K562 (cell line): ENCODE data around the gene BMP4. TPM values are rescaled to one million over a fixed set of nuclear protein-coding genes. Genes with fewer than 3 reads are reported as not detected.

ENCODE experiments used
- ATAC-seq: fragments of 200-7000 bp; cut with Tn5 transposase; 3 replicates; pipeline ENCODE4 v1.9.1; 2020; ENCODE audit warnings: moderate library complexity
- BruUV-seq: library from RNA; stranded (reverse); fragments of 400-500 nt; replicated peaks from 2 replicates; lab custom pipeline; 2021; lab: Mats Ljungman, UMichigan
- CTCF ChIA-PET: fragments of 300-600 bp; formaldehyde crosslinking; extraction: SDS; loops from one replicate; lab custom pipeline; 2021; ENCODE audit warnings: low intra/inter-chr PET ratio; lab: Yijun Ruan, JAX
- POLR2A ChIA-PET: fragments of 300-600, 350-650 bp; sonication (Branson Sonifier 250); formaldehyde crosslinking; extraction: SDS; loops from one replicate; lab custom pipeline; 2021; ENCODE audit warnings: antibody characterized with exemption, inconsistent platforms; lab: Yijun Ruan, JAX
- DNase-seq, 4 experiments: peaks; one replicate each; pipeline versions ENCODE4 v3.0.0 to v3.0.0-alpha.2; 2011 to 2018; ENCODE audit warnings: low spot score in 3 of 4, mixed read lengths in 3 of 4; ENCODE audit errors: extremely low read depth in 1 of 4
- FAIRE-seq: peaks from 2 replicates; lab custom pipeline; 2011; peaks lifted over from hg19 to GRCh38; lab: Jason Lieb, UNC
- H2AFZ ChIP-seq: 2 replicates; pipeline ENCODE4 v1.6.0; 2011; ENCODE audit warnings: low read depth, low read length, control low read depth, inconsistent platforms
- H3K27ac ChIP-seq: fragments of 200-600 bp; 3 replicates; pipeline ENCODE4 v1.8.0; 2011; ENCODE audit warnings: low read depth, mild to moderate bottlenecking, control low read depth, inconsistent platforms, low read length, moderate library complexity, mixed read lengths; ENCODE audit errors: extremely low read depth
- H3K27me3 ChIP-seq, 2 experiments: fragments of 300-600 bp in 1 of 2; 2 replicates in 1 of 2; 3 replicates in 1 of 2; pipeline versions ENCODE4 v1.6.0 to v1.8.0; 2011; ENCODE audit warnings: inconsistent platforms in 2 of 2, low read length in 2 of 2, mild to moderate bottlenecking in 1 of 2, mixed read lengths in 1 of 2, moderate library complexity in 1 of 2; ENCODE audit not compliant: control insufficient read depth in 2 of 2, insufficient read depth in 2 of 2
- H3K36me3 ChIP-seq: fragments of 300-600 bp; 3 replicates; pipeline ENCODE4 v1.8.0; 2011; ENCODE audit warnings: mild to moderate bottlenecking, low read length, inconsistent platforms; ENCODE audit not compliant: control insufficient read depth, insufficient read depth
- H3K4me1 ChIP-seq, 2 experiments: fragments of 200-600 bp in 1 of 2; replicated peaks in 1 of 2; 2 replicates in 1 of 2; 3 replicates in 1 of 2; pipeline versions ENCODE4 v1.5.1 to v1.8.0; 2011; ENCODE audit warnings: inconsistent platforms in 2 of 2, low read length in 2 of 2, mild to moderate bottlenecking in 1 of 2, mixed read lengths in 1 of 2, moderate library complexity in 1 of 2; ENCODE audit not compliant: control insufficient read depth in 2 of 2, insufficient read depth in 2 of 2
- H3K4me2 ChIP-seq: 2 replicates; pipeline ENCODE4 v1.6.1; 2011; ENCODE audit warnings: low read length, control low read depth, inconsistent platforms, mixed read lengths; ENCODE audit not compliant: insufficient read depth
- H3K4me3 ChIP-seq: fragments of 200-600 bp; sonication (generic), shearing (Covaris generic); 2 replicates; pipeline ENCODE4 v1.5.1; 2016; ENCODE audit warnings: control low read depth, inconsistent platforms
- H3K79me2 ChIP-seq: fragments of 200-600 bp; 3 replicates; pipeline ENCODE4 v1.8.0; 2011; ENCODE audit warnings: low read length, inconsistent platforms; ENCODE audit not compliant: control insufficient read depth, insufficient read depth
- H3K9ac ChIP-seq, 2 experiments: 2 replicates each; pipeline versions ENCODE4 v1.6.0 to v1.6.1; 2011; ENCODE audit warnings: low read depth in 2 of 2, low read length in 2 of 2, control low read depth in 1 of 2, inconsistent platforms in 1 of 2, mild to moderate bottlenecking in 1 of 2, mixed read lengths in 1 of 2; ENCODE audit not compliant: insufficient read depth in 1 of 2
- H3K9me1 ChIP-seq: one replicate; pipeline ENCODE4 v1.6.0; 2011; ENCODE audit warnings: inconsistent platforms, mild to moderate bottlenecking, low read length, moderate library complexity; ENCODE audit not compliant: control insufficient read depth, insufficient read depth
- H3K9me3 ChIP-seq: replicated peaks from 2 replicates; pipeline ENCODE4 v1.5.1; 2011; ENCODE audit warnings: low read depth, low read length, inconsistent platforms; ENCODE audit not compliant: control insufficient read depth, insufficient read depth
- H4K20me1 ChIP-seq: replicated peaks from 2 replicates; pipeline ENCODE4 v1.6.1; 2011; ENCODE audit warnings: low read length, inconsistent platforms, mixed read lengths; ENCODE audit not compliant: control insufficient read depth, insufficient read depth
- CTCF ChIP-seq, 3 experiments: IDR thresholded peaks in 2 of 3; conservative IDR thresholded peaks in 1 of 3; 2 replicates each; pipeline ENCODE4 v1.5.1; 2011 to 2012; ENCODE audit warnings: low read length in 3 of 3, mild to moderate bottlenecking in 3 of 3, control low read depth in 2 of 3, improper control_type of control experiment in 1 of 3, inconsistent platforms in 1 of 3, low read depth in 1 of 3, mixed read lengths in 1 of 3, moderate library complexity in 1 of 3; ENCODE audit not compliant: insufficient read depth in 2 of 3
- LARP7 ChIP-seq: fragments of 450-650 bp; IDR thresholded peaks from 2 replicates; pipeline ENCODE4 v1.6.1; 2016
- NKRF ChIP-seq: fragments of 450-650 bp; IDR thresholded peaks from 2 replicates; pipeline ENCODE4 v1.6.1; 2016; ENCODE audit warnings: borderline replicate concordance
- WGBS: fragments of 100-300 bp; shearing (Covaris generic); methylation state at CpG from one replicate; pipeline ENCODE4 v1.1.6; 2016; ENCODE audit warnings: low coverage, mixed read lengths; ENCODE audit not compliant: insufficient coverage; ENCODE audit errors: missing lambda C conversion rate; 5-methylcytosine and 5-hydroxymethylcytosine counted together
- in situ Hi-C: fragments of 300-500 bp; cut with MboI; formaldehyde crosslinking; loops from 4 replicates; pipeline ENCODE4 v1.15.0; 2018; ENCODE audit warnings: inconsistent platforms, mixed read lengths
- intact Hi-C: fragments of 100-400 bp; cut with micrococcal nuclease; formaldehyde crosslinking; loops from 2 replicates; pipeline ENCODE4 v1.14.2; 2022
- polyA plus RNA-seq, 8 experiments: library from polyadenylated mRNA; depleted of rRNA in 4 of 8; stranded (reverse) in 5 of 8; unstranded in 3 of 8; fragments of >200 nt; fragmentation: Nextera tagmentation in 2 of 8; fragmentation: Illumina TruSeq in 1 of 8; extraction: Ambion mirVana in 2 of 8; extraction: Trizol in 1 of 8; gene quantifications; 2 replicates each; pipeline versions ENCODE4 v1.2.1 to v1.2.3, GENCODE V29; 2011 to 2014; ENCODE audit warnings: inconsistent platforms in 1 of 8, missing spikeins in 1 of 8
- total RNA-seq, 7 experiments: library from RNA; depleted of rRNA in 6 of 7; stranded (reverse); fragments of >200 nt in 6 of 7; fragmentation: Illumina TruSeq in 2 of 7; extraction: Trizol in 2 of 7; gene quantifications; 2 replicates each; pipeline versions ENCODE4 v1.2.1 to v1.2.3, GENCODE V29; 2011 to 2021; ENCODE audit warnings: low replicate concordance in 1 of 7

BMP4 gene
- total and polyA plus RNA-seq, 9 of the 15 experiments (the other 6 are each of a cell fraction or from before 2014, with no cell fraction given) = not detected

GRCh38 chr14:53929871-53930715, 26.5 kb downstream of the BMP4 start:
- no peak for FAIRE-seq
- POLR2A ChIA-PET = no interaction called here
- H3K4me2 ChIP-seq = no peak overlapping the region

More at GRCh38 chr14:53929871-53930715, 26.5 kb downstream of the BMP4 start:
- 0% methylated on average over 2 of the region's 2 CpGs for WGBS
- CTCF ChIA-PET = no interaction called here
- no TSS peak for BruUV-seq
- TF ChIP-seq CTCF (IDR thresholded peaks at IDR 0.05 in 2 of 3, conservative IDR thresholded peaks at IDR 0.05 in 1 of 3; ENCODE audit: insufficient read depth in 2 of 3, low read depth in 1 of 3, low read length in 3 of 3) (peak; percentile 33 to 61 (median 46); a peak in 5 of 6 replicates), NKRF (no peak), LARP7 (no peak)
- Histone ChIP-seq H3K4me3 (no peak overlapping the region), H3K27me3 (no peaks in the 10 kb centered on the region), H2AFZ (no peak overlapping the region), H3K4me1 (no peaks in the 10 kb centered on the region), H4K20me1 (no peaks in the 10 kb centered on the region), H3K36me3 (no peaks in the 10 kb centered on the region), H3K9me1 (no peaks in the 10 kb centered on the region), H3K9me3 (no peaks in the 10 kb centered on the region), H3K27ac (no peak overlapping the region), H3K79me2 (no peaks in the 10 kb centered on the region), H3K9ac (no peak overlapping the region)
- peak; percentile 8 to 22 (median 11) for DNase-seq
- intact Hi-C loops (loop anchor here (10.0 kb wide), 1 partner anchor 245 kb away; no protein-coding TSS in a partner anchor), in situ Hi-C loops (no loop called here)
- 0 out of 3 replicates have a peak, but pooled peaks have one; percentile 39 for ATAC-seq
